Activated CD4-positive, CD25-positive, alpha-beta regulatory T cell treated with anti-CD3 and anti-CD28 coated beads, Interleukin-2, amount 50 U/mL, for 16 hours (primary cell): ENCODE measurements around the gene CERS4.
A peak's percentile ranks its signal among the peaks of the same experiment; 100 is the strongest.
"Not testable (repeated sequence)": the region's sequence is repeated elsewhere in the genome, so short reads cannot be mapped to it uniquely, and the experiment has no call there.

Source experiments
- DNase-seq: peaks from one replicate; pipeline ENCODE4 v3.0.0-alpha.2; 2020; ENCODE audit warnings: low read depth, low spot score

CERS4 gene

GRCh38 chr19:8209462-8210378, 550 bp downstream of the CERS4 start:
- DNase-seq, result peak; percentile 50

DNA sequence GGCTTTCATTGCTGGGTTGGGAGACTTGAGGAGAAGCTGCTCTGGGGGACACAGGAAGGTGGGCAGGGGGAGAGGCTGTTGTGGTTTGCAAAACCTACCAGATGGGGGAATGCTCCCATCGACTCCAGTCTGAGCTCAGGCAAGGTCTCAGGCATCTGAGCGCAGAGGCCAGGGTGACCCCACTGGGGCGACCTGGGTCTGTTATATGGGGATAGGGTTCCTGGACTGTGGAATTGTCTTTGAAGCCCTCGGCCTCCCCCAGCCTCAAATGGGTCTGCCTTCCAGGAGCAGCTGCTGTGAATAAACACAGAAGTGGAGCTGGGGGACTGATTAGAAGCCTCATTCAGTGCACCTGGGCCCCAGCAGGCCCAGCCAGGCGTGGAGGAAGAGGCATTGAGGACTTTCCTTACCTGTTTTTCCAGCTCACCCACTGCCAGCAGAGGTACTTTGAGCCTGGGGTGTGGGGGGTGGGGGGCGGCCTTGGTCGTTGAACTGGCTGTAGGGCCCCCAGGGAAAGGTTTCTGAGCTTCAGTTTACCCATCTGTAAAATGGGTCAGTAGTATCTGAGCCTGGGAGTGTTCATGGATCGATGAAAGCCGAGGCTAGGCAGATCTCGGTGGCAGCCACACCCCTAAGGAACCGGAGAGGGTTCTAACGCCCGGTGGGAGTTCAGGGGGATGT, 1.4 kb downstream of the CERS4 start:
- DNase-seq, result no peak

DNA sequence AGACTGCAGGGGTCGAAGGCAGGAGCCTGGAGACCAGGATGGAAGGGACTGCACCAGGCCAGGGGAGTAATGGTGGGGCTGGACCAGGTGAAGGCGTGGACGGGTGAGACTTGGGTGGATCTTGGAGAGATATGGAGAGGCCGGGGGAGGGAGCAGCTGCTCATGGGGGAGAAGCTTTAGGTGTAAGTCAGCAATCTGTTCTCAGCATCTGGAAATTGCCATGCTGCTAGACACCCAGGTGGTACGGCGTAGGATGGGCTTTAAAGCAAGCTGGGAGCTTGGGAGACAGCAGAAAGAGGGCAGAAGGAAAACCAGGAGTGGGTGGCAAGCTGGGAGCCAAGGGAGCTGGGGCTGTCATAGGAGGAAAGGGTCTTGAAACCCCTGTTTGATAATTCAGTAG, 3.0 kb downstream of the CERS4 start:
- DNase-seq, result no peak

DNA sequence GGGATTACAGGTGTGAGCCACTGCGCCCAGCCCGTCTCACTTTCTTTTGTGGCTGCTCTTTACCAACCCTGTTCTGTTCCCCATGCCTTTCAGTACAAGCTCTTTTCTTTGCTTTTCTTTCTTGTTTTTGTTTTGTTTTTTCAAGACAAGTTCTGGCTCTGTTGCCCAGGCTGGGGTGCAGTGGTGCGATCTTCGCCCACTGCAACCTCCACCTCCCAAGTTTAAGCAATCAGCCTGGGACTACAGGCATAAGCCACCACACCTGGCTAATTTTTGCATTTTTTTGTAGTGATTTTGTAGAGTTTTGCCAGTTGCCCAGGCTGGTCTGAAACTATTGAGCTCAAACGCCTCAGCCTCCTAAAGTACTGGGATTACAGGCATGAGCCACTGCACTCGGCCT, 3.7 kb downstream of the CERS4 start:
- no peak for DNase-seq

DNA sequence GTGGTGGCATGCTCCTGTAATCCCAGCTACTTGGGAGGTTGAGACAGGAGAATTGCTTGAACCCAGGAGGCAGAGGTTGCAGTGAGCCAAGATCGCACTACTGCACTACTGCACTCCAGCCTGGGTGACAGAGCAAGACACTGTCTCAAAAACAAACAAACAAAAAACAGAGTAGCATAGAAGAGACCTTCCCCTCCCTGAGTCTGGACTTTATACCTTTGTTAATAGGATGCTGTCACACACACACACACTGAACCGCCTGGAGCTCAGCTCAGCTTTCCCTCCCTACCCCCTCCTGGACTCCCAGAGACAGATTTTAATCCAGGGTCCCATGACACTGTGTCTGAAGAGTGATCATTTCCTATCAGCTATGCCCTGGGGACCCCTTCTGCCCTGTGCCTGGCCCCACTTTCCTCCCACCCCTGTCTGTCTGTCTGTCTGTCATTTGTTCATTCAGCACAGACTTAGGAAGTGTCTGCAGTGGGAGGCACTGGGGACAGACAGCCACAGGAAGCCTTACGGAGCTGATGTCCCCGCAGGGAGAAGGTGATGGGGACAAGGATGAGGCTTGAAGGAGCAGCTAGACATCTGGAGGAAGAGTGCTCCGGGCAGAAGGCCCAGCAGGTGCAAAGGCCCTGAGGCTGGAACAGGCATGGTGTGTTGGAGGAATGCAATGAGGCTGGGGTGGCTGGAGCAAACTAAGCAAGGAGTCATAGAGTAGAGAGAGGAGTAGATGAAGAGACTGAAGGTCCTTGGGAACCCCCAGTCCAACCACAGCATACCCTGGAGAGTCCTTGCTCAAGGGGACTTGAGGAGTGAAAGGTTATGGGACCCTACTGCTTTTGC, 4.9 kb downstream of the CERS4 start:
- no peak for DNase-seq

GRCh38 chr19:8214802-8215201, 5.6 kb downstream of the CERS4 start:
- DNase-seq, result no peak

GRCh38 chr19:8215783-8216182, 6.6 kb downstream of the CERS4 start:
- no peak for DNase-seq

DNA sequence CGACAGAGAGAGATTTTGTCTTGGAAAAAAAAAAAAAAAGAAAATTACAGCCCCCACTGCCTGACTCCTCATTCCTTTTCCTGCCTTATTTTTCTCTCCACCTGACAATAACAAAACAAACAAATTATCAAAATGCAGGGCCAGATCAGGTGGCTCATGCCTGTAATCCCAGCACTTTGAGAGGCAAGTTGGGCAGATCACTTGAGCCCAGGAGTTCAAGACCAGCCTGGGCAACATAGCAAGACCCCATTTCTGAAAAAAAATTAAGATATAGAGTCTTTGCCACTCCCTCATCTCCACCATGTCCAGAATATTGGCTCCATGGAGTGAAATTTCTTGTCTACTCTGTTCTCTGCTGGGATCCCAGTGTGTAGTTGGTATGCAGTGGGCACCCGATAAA, 7.2 kb downstream of the CERS4 start:
- DNase-seq, result no peak

- not testable (repeated sequence) for DNase-seq
Measured at GRCh38 chr19:8218127-8218526, 9.0 kb downstream of the CERS4 start.

DNA sequence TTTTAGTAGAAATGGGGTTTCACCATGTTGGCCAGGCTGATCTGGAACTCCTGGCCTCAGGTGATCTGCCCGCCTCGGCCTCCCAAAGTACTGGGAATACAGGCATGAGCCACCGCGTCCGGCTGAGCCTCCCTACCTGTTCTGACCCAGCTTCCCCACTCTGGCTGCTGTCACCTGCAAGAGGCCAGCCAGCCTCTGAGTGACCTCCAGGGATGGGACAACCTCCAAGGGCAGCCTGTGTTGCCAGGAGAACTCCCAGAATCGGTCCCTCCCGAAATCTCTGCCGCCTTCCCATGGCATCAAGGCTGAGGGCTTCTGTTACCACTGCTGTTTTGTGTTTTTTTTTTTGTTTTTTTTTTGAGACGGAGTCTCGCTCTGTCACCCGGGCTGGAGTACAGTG, 11.3 kb downstream of the CERS4 start:
- no peak for DNase-seq

GRCh38 chr19:8221161-8221560, 12.0 kb downstream of the CERS4 start:
- no peak for DNase-seq

DNA sequence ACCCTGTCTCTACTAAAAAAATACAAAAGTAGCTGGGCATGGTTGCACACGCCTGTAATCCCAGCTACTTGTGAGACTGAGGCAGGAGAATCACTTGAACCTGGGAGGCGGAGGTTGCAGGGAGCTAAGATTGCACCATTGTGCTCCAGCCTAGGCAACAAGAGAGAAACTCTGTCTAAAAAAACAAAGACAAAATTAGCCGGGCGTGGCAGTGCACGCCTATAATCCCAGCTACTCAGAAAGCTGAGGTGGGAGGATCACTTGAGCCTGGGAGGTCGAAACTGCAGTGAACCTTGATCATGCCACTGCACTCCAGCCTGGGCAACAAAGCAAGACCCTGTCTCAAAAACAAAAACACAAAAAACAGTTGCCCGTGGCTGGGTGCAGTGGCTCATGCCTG, 14.3 kb downstream of the CERS4 start:
- not testable (repeated sequence) for DNase-seq

GRCh38 chr19:8224394-8225145, 15.4 kb downstream of the CERS4 start:
- DNase-seq, result no peak

DNA sequence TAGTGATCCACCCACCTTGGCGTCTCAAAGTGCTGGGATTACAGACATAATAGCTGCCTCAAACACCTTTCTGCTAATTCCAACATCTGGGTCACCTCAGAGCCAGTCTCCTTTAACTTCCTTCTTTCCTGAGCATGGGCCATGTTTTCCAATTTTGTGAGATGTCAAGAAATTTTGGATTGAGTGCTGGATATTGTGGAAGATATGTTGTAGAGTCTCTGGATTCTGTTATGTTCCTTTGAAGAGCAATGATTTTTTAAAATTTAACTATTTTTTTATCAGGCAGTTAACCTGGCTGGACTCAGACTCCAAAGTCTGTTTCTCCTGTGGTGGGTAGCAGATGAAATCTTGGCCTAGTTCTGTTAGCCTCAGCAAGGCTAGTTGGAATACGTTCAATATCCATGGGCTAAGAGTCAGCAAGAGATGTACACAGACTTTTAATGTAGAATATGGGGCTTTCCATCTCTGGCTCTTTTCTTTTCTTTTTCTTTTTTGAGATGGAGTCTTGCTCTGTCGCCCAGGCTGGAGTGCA, 22.0 kb downstream of the CERS4 start:
- DNase-seq, result no peak

GRCh38 chr19:8233370-8233769, 24.2 kb downstream of the CERS4 start:
- DNase-seq, result no peak

DNA sequence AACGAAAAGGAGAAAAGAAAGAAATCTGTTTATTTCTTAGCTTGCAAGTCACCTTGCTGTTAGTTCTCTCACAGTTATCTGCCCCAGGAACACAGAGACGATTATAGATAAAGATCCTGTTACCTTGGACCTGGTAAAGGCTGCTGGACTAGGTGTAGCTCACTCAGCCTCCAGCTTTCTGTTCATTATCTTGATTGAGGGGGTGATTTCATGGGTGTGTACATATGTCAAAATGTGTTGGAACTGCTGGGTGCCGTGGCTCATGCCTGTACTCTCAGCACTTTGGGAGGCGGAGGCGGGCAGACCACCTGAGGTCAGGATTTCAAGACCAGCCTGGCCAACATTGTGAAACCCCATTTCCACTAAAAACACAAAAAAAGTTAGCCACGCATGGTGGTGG, 27.9 kb downstream of the CERS4 start:
- DNase-seq, result no peak

DNA sequence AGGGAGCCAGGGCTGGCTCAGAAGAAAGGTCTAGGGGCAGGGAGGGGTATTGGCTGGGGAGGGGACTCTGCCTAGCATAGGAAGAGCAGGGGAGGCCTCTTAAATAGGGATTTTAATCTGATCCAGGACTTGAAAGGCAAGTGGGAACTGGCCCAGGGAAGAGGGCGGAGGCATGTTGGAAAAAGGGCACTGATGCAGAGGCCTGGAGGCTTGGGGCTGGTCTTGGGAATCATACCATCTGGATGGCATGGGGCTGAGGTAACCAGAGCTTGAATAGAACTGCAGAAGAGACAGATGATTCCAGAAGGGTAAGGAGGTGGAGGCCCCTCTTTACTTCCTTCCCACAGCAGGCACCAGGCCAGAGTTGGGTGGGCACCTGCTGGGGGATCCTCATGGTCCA, 29.1 kb downstream of the CERS4 start:
- DNase-seq, result no peak

DNA sequence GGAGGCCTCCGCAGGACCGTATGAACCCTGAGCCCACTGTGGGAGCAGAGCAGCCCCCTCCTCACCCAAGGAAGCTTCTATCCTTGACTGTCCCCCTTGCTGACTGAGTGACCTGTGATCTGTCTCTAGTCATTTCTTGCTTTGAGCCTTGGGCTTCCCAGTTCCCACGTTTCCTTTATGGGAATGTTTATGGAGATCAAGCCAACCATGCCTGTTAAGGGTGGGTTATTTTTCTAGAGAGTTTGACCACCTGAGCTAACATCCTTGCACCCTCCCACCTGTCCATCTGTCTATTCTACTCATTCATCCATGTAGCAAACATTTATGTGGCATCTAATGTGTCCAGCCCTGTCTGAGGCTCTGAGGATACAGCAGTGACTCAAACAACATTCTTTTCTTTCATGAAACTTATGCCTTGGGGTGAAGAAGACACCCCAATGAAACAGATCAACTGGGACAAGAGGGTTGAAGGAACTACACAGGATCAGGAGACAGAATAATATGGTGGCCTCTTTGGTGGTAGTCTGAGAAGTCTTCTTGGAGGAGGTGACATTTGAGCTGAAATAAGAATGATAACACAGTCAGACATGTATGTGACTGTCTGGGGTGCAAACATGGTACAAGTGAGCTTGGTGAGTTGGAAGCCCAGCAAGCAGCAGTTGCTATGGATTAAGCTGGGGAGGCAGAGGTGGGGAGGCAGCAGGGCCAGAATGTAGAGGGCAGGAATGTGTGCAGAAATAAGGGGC, 30.5 kb downstream of the CERS4 start:
- no peak for DNase-seq

DNA sequence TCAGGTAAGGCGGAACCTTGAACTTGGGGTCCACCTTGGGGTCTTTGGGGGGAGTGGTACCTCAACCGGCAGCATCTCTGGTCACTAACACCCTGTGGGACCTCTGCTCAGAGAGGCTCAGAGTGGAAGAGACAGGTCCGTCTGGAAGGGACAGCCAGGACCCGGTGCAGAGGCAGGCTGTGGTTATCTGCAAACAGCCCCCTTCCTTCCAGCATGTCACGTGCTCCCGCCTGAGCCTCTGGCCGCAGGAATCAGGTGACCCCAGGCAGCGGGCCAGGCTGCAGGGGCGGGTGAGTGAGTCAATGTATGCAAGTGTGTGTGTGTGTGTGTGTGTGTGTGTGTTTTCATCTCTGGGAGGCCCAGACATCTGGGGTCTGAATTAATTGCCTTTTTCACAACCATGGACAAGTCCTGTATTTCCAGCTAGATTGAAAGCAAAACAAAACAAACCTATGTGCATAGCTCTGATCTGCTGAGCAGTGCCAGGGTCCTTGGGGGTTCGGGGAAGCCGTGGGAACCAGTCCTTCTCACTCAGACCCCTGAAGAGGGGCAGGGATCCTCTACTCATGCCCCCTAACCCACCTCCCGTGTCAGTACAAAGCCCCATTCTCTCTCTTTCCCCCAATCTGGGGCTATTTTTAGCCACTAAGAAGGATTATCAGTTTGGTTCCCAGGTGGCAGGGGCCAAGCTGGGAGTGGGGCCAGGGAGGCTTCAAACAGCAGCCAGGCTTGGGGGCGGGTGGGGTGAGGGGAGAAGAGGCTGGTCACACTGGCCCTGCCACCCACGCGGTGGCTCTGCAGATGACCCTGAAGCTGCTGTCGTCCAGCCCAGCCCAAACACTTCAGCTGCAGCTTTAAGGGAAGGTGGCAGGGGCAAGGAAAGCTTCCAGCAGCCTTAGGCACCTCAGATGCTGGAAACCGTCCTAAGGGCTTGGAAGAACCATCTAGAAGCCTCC, 31.4 kb downstream of the CERS4 start:
- DNase-seq, result no peak
